ENCODE measurements around the gene DISP3. TPM values are rescaled to one million over a fixed set of nuclear protein-coding genes. Genes with fewer than 3 reads are reported as not detected.

The DISP3 gene
- total RNA-seq, 1 experiment from 2014 or later, result 1.1 TPM

DNA sequence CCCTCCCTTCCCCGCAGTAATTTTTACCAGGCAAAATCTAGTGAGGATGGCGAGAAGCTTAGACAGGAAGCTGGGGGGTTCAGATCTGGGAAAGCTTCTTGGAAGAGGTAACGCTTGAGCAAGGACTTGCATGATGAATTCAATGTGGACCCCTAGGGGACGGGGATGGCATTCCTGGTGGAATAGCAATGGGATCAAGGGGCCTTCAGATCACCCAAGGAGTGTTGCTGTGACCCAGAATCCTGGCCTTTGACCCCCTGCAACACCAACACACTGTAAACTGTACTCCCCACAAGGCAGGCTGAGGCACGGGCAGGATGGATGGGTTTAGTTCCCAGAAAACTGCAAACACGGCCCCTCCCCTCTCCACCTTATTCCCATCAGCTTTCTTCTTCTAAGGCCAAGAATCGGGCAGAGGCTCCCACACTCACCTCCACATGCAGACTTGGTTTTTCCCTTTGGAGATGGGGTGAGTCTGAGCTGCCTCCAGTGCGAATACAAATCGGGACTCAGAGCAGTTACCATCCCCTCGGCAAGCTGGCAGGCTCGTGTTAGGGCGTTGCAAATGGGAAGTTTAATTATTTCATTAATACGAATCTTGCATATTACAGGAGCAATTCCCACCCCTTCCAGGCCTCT lies 20.1 kb downstream of the DISP3 start:
- no peaks in the 10 kb centered on the region; the same call in 1 of the 2 replicates for H3K9me3 ChIP-seq (ENCODE audit: control insufficient read depth, insufficient read depth, low read depth, low read length)
- no peaks in the 10 kb centered on the region for H3K27me3 ChIP-seq (ENCODE audit: control insufficient read depth, insufficient read depth, low read length)
- no peak for TF ChIP-seq CTCF (IDR thresholded peaks at IDR 0.05)
- TF ChIP-seq TCF7L2 (IDR thresholded peaks at IDR 0.05; ENCODE audit: low read depth, low read length), result no peak
- TF ChIP-seq POLR2AphosphoS5 (IDR thresholded peaks at IDR 0.05; ENCODE audit: low read depth, low read length), result no peak
- no peak for TF ChIP-seq SIN3A (IDR thresholded peaks at IDR 0.05; ENCODE audit: borderline replicate concordance, insufficient read depth, low read depth, low read length)
- no peak for TF ChIP-seq REST (IDR thresholded peaks at IDR 0.05; ENCODE audit: insufficient read depth in 1 of 2, low read depth in 2 of 2, low read length in 1 of 2)
- H3K4me1 ChIP-seq (ENCODE audit: control insufficient read depth, insufficient read depth, low read length), result no peaks in the 10 kb centered on the region
- H3K36me3 ChIP-seq (ENCODE audit: control insufficient read depth, insufficient read depth, low read length), result no peaks in the 10 kb centered on the region
- H3K4me3 ChIP-seq (ENCODE audit: low read depth in 2 of 2, low read length in 2 of 2), result no peak overlapping the region
- no TSS peak for BruUV-seq (replicated peaks)
- H3K27ac ChIP-seq (ENCODE audit: low read length), result no peak overlapping the region
- ATAC-seq, result no peak
- DNase-seq (ENCODE audit: low read depth, low spot score), result no peak
- in situ Hi-C loops (cut with HindIII; ENCODE audit: low pct_unique_long_range_greater_than_20kb, low sequenced_read_pairs) (no loop called here), intact Hi-C loops (cut with micrococcal nuclease; ENCODE audit: unreplicated experiment) (no loop called here)
- ChIA-PET POLR2A (no interaction called here), CTCF (no interaction called here)

DNA sequence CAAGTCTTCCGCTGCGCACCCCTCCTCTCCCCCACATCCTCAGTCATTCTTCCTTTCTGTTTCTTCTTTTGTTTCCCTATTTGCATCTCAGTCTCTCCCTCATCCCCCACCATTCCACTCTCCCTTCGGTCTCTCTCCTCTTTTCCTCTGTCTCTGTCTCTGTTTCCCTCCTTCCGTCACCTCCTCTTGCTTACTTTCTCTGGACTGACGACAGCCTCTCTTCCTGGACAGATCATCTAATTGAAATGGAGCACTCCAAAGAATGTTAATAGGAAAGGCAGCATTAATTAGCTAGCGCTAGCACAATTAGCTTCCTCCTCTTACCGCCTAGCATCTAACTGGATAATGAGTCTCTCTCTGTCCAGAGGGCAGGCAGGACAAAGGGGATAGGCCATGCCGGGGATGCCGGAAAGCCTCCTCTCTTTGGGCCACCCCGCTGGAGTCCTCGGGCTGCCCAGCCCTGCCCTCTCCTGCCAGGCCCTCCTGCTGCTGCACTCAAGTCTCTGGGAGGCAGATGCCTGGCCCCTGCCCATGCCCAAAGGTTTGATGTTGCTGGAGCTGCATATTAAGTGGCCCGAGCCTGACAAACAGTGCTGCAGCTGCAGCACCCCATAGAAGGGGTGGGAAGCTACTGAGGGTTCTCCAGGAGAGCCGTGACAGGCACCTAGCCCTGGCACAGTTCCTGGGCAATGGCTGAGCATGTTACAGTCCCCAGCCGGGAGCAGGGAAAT lies 20.8 kb downstream of the DISP3 start:
- DNase-seq (ENCODE audit: low read depth, low spot score) (no peak), ATAC-seq (no peak)
- Histone ChIP-seq H3K36me3 (ENCODE audit: control insufficient read depth, insufficient read depth, low read length) (no peaks in the 10 kb centered on the region), H3K27ac (ENCODE audit: low read length) (no peak overlapping the region), H3K27me3 (ENCODE audit: control insufficient read depth, insufficient read depth, low read length) (no peaks in the 10 kb centered on the region), H3K4me3 (ENCODE audit: low read depth in 2 of 2, low read length in 2 of 2) (no peak overlapping the region), H3K9me3 (ENCODE audit: control insufficient read depth, insufficient read depth, low read depth, low read length) (no peaks in the 10 kb centered on the region; the same call in 1 of the 2 replicates), H3K4me1 (ENCODE audit: control insufficient read depth, insufficient read depth, low read length) (no peaks in the 10 kb centered on the region)
- TF ChIP-seq REST (IDR thresholded peaks at IDR 0.05; ENCODE audit: insufficient read depth in 1 of 2, low read depth in 2 of 2, low read length in 1 of 2) (no peak), POLR2AphosphoS5 (IDR thresholded peaks at IDR 0.05; ENCODE audit: low read depth, low read length) (no peak), TCF7L2 (IDR thresholded peaks at IDR 0.05; ENCODE audit: low read depth, low read length) (no peak), SIN3A (IDR thresholded peaks at IDR 0.05; ENCODE audit: borderline replicate concordance, insufficient read depth, low read depth, low read length) (no peak), CTCF (IDR thresholded peaks at IDR 0.05) (no peak)
- CTCF ChIA-PET, result no interaction called here
- BruUV-seq (replicated peaks), result no TSS peak
- intact Hi-C loops (cut with micrococcal nuclease; ENCODE audit: unreplicated experiment) (no loop called here), in situ Hi-C loops (cut with HindIII; ENCODE audit: low pct_unique_long_range_greater_than_20kb, low sequenced_read_pairs) (no loop called here)
- POLR2A ChIA-PET, result no interaction called here
